Neural progenitor cell (in vitro differentiated cells): ENCODE measurements around the gene SUMO3. TPM values are rescaled to one million over a fixed set of nuclear protein-coding genes. Genes with fewer than 3 reads are reported as not detected.

Source experiments
- DNase-seq: peaks from one replicate; pipeline ENCODE4 v3.0.0-alpha.2; 2016; ENCODE audit warnings: low spot score
- H2AFZ ChIP-seq: fragments of 200-600 bp; sonication (generic); replicated peaks from 2 replicates; pipeline ENCODE4 v1.6.1; 2016; ENCODE audit warnings: antibody characterized with exemption
- H3F3A ChIP-seq: fragments of 200-600 bp; sonication (generic); 2 replicates; pipeline ENCODE4 v1.6.1; 2016; ENCODE audit warnings: antibody characterized with exemption, low read depth
- H3K27ac ChIP-seq: fragments of 200-600 bp; sonication (generic); 2 replicates; pipeline ENCODE4 v1.5.1; 2016; ENCODE audit warnings: mild to moderate bottlenecking
- H3K27me3 ChIP-seq: fragments of 200-600 bp; sonication (generic); 2 replicates; pipeline ENCODE4 v1.6.1; 2016; ENCODE audit warnings: mild to moderate bottlenecking, moderate library complexity
- H3K36me3 ChIP-seq: fragments of 200-600 bp; sonication (generic); 2 replicates; pipeline ENCODE4 v1.5.1; 2016
- H3K4me1 ChIP-seq: fragments of 200-600 bp; sonication (generic); 2 replicates; pipeline ENCODE4 v1.6.1; 2016; ENCODE audit warnings: mixed run types
- H3K4me2 ChIP-seq: fragments of 200-600 bp; sonication (generic); 2 replicates; pipeline ENCODE4 v1.6.1; 2016
- H3K4me3 ChIP-seq: fragments of 200-600 bp; sonication (generic); 2 replicates; pipeline ENCODE4 v1.5.1; 2016
- H3K79me2 ChIP-seq: fragments of 200-600 bp; sonication (generic); 2 replicates; pipeline ENCODE4 v1.6.1; 2016; ENCODE audit warnings: low read depth
- H3K9ac ChIP-seq: fragments of 200-600 bp; sonication (generic); 2 replicates; pipeline ENCODE4 v1.6.1; 2016
- H3K9me3 ChIP-seq: fragments of 200-600 bp; sonication (generic); 2 replicates; pipeline ENCODE4 v1.5.1; 2016; ENCODE audit warnings: low read depth
- H4K20me1 ChIP-seq: fragments of 200-600 bp; sonication (generic); 2 replicates; pipeline ENCODE4 v1.6.1; 2016; ENCODE audit warnings: low read depth
- H3K27ac Mint-ChIP-seq: 3 replicates; pipeline ENCODE4 v1.8.0; 2021; ENCODE audit warnings: mixed read lengths
- H3K27me3 Mint-ChIP-seq: 2 replicates; pipeline ENCODE4 v1.8.0; 2022; ENCODE audit warnings: low read depth, mild to moderate bottlenecking, inconsistent platforms, moderate library complexity, mixed read lengths; ENCODE audit not compliant: insufficient read depth
- H3K36me3 Mint-ChIP-seq: 3 replicates; pipeline ENCODE4 v1.8.0; 2021; ENCODE audit warnings: mixed read lengths
- H3K4me1 Mint-ChIP-seq: 3 replicates; pipeline ENCODE4 v1.8.0; 2021; ENCODE audit warnings: mixed read lengths
- H3K4me3 Mint-ChIP-seq: 3 replicates; pipeline ENCODE4 v1.8.0; 2021; ENCODE audit warnings: mild to moderate bottlenecking, moderate library complexity, mixed read lengths
- H3K9me3 Mint-ChIP-seq: 3 replicates; pipeline ENCODE4 v1.8.0; 2020; ENCODE audit warnings: mixed read lengths
- CTCF ChIP-seq: fragments of 200-600 bp; sonication (generic); IDR thresholded peaks from 2 replicates; pipeline ENCODE4 v1.5.1; 2017; ENCODE audit warnings: antibody characterized with exemption, mild to moderate bottlenecking
- EZH2 ChIP-seq: fragments of 200-600 bp; sonication (generic); IDR thresholded peaks from 2 replicates; pipeline ENCODE4 v1.6.1; 2017; ENCODE audit warnings: antibody characterized with exemption, mild to moderate bottlenecking, moderate library complexity
- EZH2phosphoT487 ChIP-seq: fragments of 200-600 bp; sonication (generic); IDR thresholded peaks from 2 replicates; pipeline ENCODE4 v1.6.1; 2017; ENCODE audit warnings: antibody characterized with exemption
- total RNA-seq: library from RNA; depleted of rRNA; stranded (reverse); fragments of >200 nt; gene quantifications from 2 replicates; pipeline ENCODE4 v1.2.3, GENCODE V29; 2015; ENCODE audit warnings: low replicate concordance

The SUMO3 gene
- total RNA-seq, 1 donor from 2014 or later = 135 TPM

GRCh38 chr21:44837537-44837936, 19.7 kb upstream of the SUMO3 start:
- DNase-seq = no peak
- Histone ChIP-seq H3K9me3 (no peaks in the 10 kb centered on the region), H4K20me1 (no peaks in the 10 kb centered on the region), H3K27ac (no peak overlapping the region), H2AFZ (no peak overlapping the region), H3K4me1 (no peaks in the 10 kb centered on the region), H3K4me3 (no peak overlapping the region), H3K27me3 (no peaks in the 10 kb centered on the region), H3K9ac (no peak overlapping the region), H3F3A (no peaks in the 10 kb centered on the region), H3K79me2 (no peaks in the 10 kb centered on the region), H3K4me2 (no peak overlapping the region), H3K36me3 (no peaks in the 10 kb centered on the region)
- no peak for TF ChIP-seq CTCF
- no peak for TF ChIP-seq EZH2phosphoT487
- TF ChIP-seq EZH2 = no peak
- H3K27me3 Mint-ChIP-seq = peaks cover 15% of the 10 kb centered on the region
- no peak overlapping the region for H3K4me3 Mint-ChIP-seq
- no peaks in the 10 kb centered on the region for H3K36me3 Mint-ChIP-seq
- peaks cover 2% of the 10 kb centered on the region for H3K4me1 Mint-ChIP-seq
- no peak overlapping the region for H3K27ac Mint-ChIP-seq
- no peaks in the 10 kb centered on the region for H3K9me3 Mint-ChIP-seq

GRCh38 chr21:44836666-44837471, 19.0 kb upstream of the SUMO3 start:
- no peaks in the 10 kb centered on the region for H3K36me3 Mint-ChIP-seq
- H2AFZ ChIP-seq = no peak overlapping the region
- no peaks in the 10 kb centered on the region for H3K9me3 ChIP-seq
- no peak overlapping the region for H3K27ac Mint-ChIP-seq
- no peak overlapping the region for H3K4me3 Mint-ChIP-seq
- no peaks in the 10 kb centered on the region for H3K27me3 ChIP-seq
- TF ChIP-seq EZH2 (no peak), CTCF (no peak), EZH2phosphoT487 (no peak)
- H3K9me3 Mint-ChIP-seq = no peaks in the 10 kb centered on the region
- H3K9ac ChIP-seq = no peak overlapping the region
- H3K4me2 ChIP-seq = no peak overlapping the region
- no peaks in the 10 kb centered on the region for H3K4me1 ChIP-seq
- no peak for DNase-seq
- no peak overlapping the region for H3K4me3 ChIP-seq
- peaks cover 2% of the 10 kb centered on the region for H3K4me1 Mint-ChIP-seq
- H3K79me2 ChIP-seq = no peaks in the 10 kb centered on the region
- no peaks in the 10 kb centered on the region for H4K20me1 ChIP-seq
- peaks cover 12% of the 10 kb centered on the region for H3K27me3 Mint-ChIP-seq
- no peaks in the 10 kb centered on the region for H3K36me3 ChIP-seq
- no peak overlapping the region for H3K27ac ChIP-seq
- no peaks in the 10 kb centered on the region for H3F3A ChIP-seq

- H3K9me3 Mint-ChIP-seq = no peaks in the 10 kb centered on the region
- Histone ChIP-seq H3K9me3 (no peaks in the 10 kb centered on the region), H3F3A (no peaks in the 10 kb centered on the region), H3K4me1 (no peaks in the 10 kb centered on the region), H3K27ac (no peak overlapping the region), H3K79me2 (no peaks in the 10 kb centered on the region), H3K4me3 (no peak overlapping the region), H3K9ac (no peak overlapping the region), H3K36me3 (no peaks in the 10 kb centered on the region), H4K20me1 (no peaks in the 10 kb centered on the region), H3K27me3 (no peaks in the 10 kb centered on the region), H2AFZ (no peak overlapping the region), H3K4me2 (no peak overlapping the region)
- H3K27me3 Mint-ChIP-seq = peaks cover 11% of the 10 kb centered on the region
- TF ChIP-seq EZH2 (no peak), CTCF (no peak), EZH2phosphoT487 (no peak)
- H3K4me3 Mint-ChIP-seq = no peak overlapping the region
- no peak for DNase-seq
- H3K4me1 Mint-ChIP-seq = peaks cover 2% of the 10 kb centered on the region
- no peaks in the 10 kb centered on the region for H3K36me3 Mint-ChIP-seq
- no peak overlapping the region for H3K27ac Mint-ChIP-seq
These were observed 18.4 kb upstream of the SUMO3 start for GRCh38 chr21:44836349-44836665.
